ENCODE data around the gene CTNNBIP1. TPM values are rescaled to one million over a fixed set of nuclear protein-coding genes. Genes with fewer than 3 reads are reported as not detected.
A peak's percentile ranks its signal among the peaks of the same experiment; 100 is the strongest.

CTNNBIP1 gene
- total RNA-seq, 3 donors from 2014 or later (not counting 1 experiment from before 2014, with no cell fraction given): 26.4 to 31.0 (median 29.8) TPM

DNA sequence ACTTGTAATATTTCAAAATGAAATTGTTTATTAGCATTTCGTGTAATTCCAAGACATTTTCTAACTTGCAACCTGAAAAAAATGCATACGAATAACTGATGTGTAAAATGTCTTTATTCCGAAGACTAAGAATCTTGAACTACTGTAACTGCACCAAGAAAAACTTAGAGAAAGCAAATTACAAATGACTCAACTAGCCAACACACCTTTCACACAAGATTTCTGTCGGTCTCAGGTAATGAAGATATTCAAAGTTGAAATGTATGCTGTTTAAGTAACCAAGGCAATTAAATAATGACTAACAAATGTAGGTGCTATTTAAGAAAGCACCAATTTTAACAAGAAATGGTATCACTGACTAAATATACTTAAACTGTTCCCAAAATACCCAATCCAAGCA is 88.4 kb downstream of the CTNNBIP1 start:
- Histone ChIP-seq H3K27me3 (ENCODE audit: control insufficient read depth, insufficient read depth, low read length) (no peaks in the 10 kb centered on the region), H3K4me3 (ENCODE audit: low read length) (no peak overlapping the region), H3K4me1 (ENCODE audit: control insufficient read depth, insufficient read depth, low read length) (peaks cover 28% of the 10 kb centered on the region), H3K36me3 (ENCODE audit: control insufficient read depth, insufficient read depth, low read length) (no peaks in the 10 kb centered on the region), H3K27ac (ENCODE audit: low read length) (no peak overlapping the region), H3K9me3 (ENCODE audit: control insufficient read depth, insufficient read depth, low read length) (no peaks in the 10 kb centered on the region)
- Mint-ChIP-seq H3K27ac (no peak overlapping the region), H3K27me3 (ENCODE audit: low read depth in 2 of 2) (no peaks in the 10 kb centered on the region), H3K36me3 (no peaks in the 10 kb centered on the region), H3K9me3 (no peaks in the 10 kb centered on the region), H3K4me3 (peak overlapping the region; percentile 93), H3K4me1 (peaks cover 35 to 40% of the 10 kb centered on the region in 2 donors)
- TF ChIP-seq, protein P1, sequence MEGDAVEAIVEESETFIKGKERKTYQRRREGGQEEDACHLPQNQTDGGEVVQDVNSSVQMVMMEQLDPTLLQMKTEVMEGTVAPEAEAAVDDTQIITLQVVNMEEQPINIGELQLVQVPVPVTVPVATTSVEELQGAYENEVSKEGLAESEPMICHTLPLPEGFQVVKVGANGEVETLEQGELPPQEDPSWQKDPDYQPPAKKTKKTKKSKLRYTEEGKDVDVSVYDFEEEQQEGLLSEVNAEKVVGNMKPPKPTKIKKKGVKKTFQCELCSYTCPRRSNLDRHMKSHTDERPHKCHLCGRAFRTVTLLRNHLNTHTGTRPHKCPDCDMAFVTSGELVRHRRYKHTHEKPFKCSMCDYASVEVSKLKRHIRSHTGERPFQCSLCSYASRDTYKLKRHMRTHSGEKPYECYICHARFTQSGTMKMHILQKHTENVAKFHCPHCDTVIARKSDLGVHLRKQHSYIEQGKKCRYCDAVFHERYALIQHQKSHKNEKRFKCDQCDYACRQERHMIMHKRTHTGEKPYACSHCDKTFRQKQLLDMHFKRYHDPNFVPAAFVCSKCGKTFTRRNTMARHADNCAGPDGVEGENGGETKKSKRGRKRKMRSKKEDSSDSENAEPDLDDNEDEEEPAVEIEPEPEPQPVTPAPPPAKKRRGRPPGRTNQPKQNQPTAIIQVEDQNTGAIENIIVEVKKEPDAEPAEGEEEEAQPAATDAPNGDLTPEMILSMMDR (IDR thresholded peaks at IDR 0.05): no peak
- ATAC-seq (no peak), DNase-seq (no peak)
- intact Hi-C loops (cut with micrococcal nuclease): loop anchor here (5.0 kb wide), 2 partner anchors 234 to 871 kb away; partner anchors contain the start of gene TMEM201
- 100% methylated on average over 1 of the region's 4 CpGs for WGBS (ENCODE audit: insufficient coverage)

DNA sequence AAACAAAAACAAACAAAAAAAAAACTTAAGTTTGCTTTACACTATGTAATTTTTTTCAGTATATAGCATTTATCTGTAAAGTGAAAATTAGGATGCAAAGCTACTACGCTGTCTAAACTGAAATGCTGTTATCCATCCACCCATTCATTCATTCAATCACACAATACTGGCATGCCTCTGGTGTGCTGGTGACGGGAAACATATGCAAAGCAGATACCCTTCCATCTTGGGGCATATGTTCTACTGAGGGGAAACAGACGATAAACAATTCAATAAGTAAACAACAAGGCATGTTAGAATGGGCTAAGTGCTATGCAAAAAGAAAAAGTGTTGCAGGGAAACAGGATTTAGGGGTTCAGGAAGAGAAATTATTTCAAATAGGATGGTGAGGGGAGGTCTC is 89.5 kb downstream of the CTNNBIP1 start:
- intact Hi-C loops (cut with micrococcal nuclease): loop anchor here (5.0 kb wide), 2 partner anchors 233 to 872 kb away; partner anchors contain the start of gene TMEM201
- Mint-ChIP-seq H3K27ac (no peak overlapping the region), H3K4me3 (peak overlapping the region; percentile 52), H3K4me1 (peaks cover 31 to 32% of the 10 kb centered on the region in 2 donors), H3K27me3 (ENCODE audit: low read depth in 2 of 2) (no peaks in the 10 kb centered on the region), H3K36me3 (no peaks in the 10 kb centered on the region), H3K9me3 (no peaks in the 10 kb centered on the region)
- H3K4me1 ChIP-seq (ENCODE audit: control insufficient read depth, insufficient read depth, low read length): peaks cover 24% of the 10 kb centered on the region
- H3K27me3 ChIP-seq (ENCODE audit: control insufficient read depth, insufficient read depth, low read length): no peaks in the 10 kb centered on the region
- TF ChIP-seq, protein P1 (IDR thresholded peaks at IDR 0.05): no peak
- ATAC-seq (no peak), DNase-seq (no peak)
- H3K27ac ChIP-seq (ENCODE audit: low read length): no peak overlapping the region
- H3K9me3 ChIP-seq (ENCODE audit: control insufficient read depth, insufficient read depth, low read length): no peaks in the 10 kb centered on the region
- WGBS (ENCODE audit: insufficient coverage): 93% methylated on average over 3 of the region's 3 CpGs
- no peaks in the 10 kb centered on the region for H3K36me3 ChIP-seq (ENCODE audit: control insufficient read depth, insufficient read depth, low read length)
- H3K4me3 ChIP-seq (ENCODE audit: low read length): no peak overlapping the region

DNA sequence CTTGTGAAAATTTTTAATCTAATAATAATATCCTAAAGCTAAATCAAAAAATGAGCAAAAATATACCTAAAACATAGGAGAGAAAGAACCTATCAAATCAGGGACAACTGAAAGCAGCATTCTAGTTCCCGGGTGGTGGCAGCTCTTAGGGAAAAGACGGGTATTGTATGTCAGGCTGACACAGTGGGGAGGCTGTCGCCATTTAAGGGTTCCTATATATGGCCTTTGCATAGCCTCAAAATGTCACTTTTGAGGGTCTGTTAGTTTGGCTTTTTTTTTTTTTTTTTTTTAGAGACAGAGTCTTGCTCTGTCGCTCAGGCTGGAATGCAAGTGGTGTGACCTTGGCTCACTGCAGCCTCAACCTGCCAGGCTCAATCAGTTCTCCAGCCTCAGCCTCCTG is 92.3 kb downstream of the CTNNBIP1 start:
- WGBS (ENCODE audit: insufficient coverage): 100% methylated on average over 4 of the region's 4 CpGs
- Mint-ChIP-seq H3K4me3 (no peak overlapping the region), H3K9me3 (no peaks in the 10 kb centered on the region), H3K4me1 (peaks cover 21 to 23% of the 10 kb centered on the region in 2 donors), H3K36me3 (no peaks in the 10 kb centered on the region), H3K27me3 (ENCODE audit: low read depth in 2 of 2) (no peaks in the 10 kb centered on the region), H3K27ac (no peak overlapping the region)
- ATAC-seq (no peak), DNase-seq (no peak)
- TF ChIP-seq, protein P1 (IDR thresholded peaks at IDR 0.05): no peak
- H3K4me3 ChIP-seq (ENCODE audit: low read length): no peak overlapping the region
- no peak overlapping the region for H3K27ac ChIP-seq (ENCODE audit: low read length)
- H3K9me3 ChIP-seq (ENCODE audit: control insufficient read depth, insufficient read depth, low read length): no peaks in the 10 kb centered on the region
- peaks cover 5% of the 10 kb centered on the region for H3K4me1 ChIP-seq (ENCODE audit: control insufficient read depth, insufficient read depth, low read length)
- no peaks in the 10 kb centered on the region for H3K27me3 ChIP-seq (ENCODE audit: control insufficient read depth, insufficient read depth, low read length)
- intact Hi-C loops (cut with micrococcal nuclease): no loop called here
- no peaks in the 10 kb centered on the region for H3K36me3 ChIP-seq (ENCODE audit: control insufficient read depth, insufficient read depth, low read length)

DNA sequence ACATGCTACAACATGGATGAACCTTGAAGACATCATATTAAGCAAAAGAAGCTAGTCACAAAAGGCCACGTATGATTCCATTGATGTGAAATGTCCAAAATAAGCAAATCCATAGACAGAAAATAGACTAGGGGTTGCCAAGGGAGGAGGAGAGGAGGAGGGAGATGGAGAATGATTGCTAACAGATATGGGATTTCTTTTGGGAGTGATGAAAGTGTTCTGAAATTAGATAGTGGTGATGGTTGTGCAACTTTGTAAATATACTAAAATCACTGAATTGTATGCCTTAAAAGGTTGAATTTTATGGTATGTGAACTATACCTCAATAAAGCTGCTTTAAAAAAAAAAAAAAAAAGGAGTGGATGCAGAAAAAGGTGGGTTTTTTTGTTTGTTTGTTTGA is 93.9 kb downstream of the CTNNBIP1 start:
- intact Hi-C loops (cut with micrococcal nuclease): no loop called here

More for the DNA sequence above, 93.9 kb downstream of the CTNNBIP1 start:
- TF ChIP-seq, protein P1 (IDR thresholded peaks at IDR 0.05): no peak
- no peak overlapping the region for H3K4me3 Mint-ChIP-seq
- WGBS (ENCODE audit: insufficient coverage): 100% methylated on average over 1 of the region's 1 CpG
- H3K27me3 Mint-ChIP-seq (ENCODE audit: low read depth in 2 of 2): no peaks in the 10 kb centered on the region
- no peak for ATAC-seq
- Histone ChIP-seq H3K36me3 (ENCODE audit: control insufficient read depth, insufficient read depth, low read length) (no peaks in the 10 kb centered on the region), H3K4me1 (ENCODE audit: control insufficient read depth, insufficient read depth, low read length) (peaks cover 1% of the 10 kb centered on the region), H3K27ac (ENCODE audit: low read length) (no peak overlapping the region), H3K27me3 (ENCODE audit: control insufficient read depth, insufficient read depth, low read length) (no peaks in the 10 kb centered on the region), H3K4me3 (ENCODE audit: low read length) (no peak overlapping the region), H3K9me3 (ENCODE audit: control insufficient read depth, insufficient read depth, low read length) (no peaks in the 10 kb centered on the region)
- H3K27ac Mint-ChIP-seq: no peak overlapping the region
- no peak for DNase-seq
- peaks cover 11% of the 10 kb centered on the region in 2 donors for H3K4me1 Mint-ChIP-seq
- no peaks in the 10 kb centered on the region for H3K9me3 Mint-ChIP-seq
- no peaks in the 10 kb centered on the region for H3K36me3 Mint-ChIP-seq
